NCI-H1694 treated with DMSO at 0.1 percent for 48 hours (cell line): ENCODE measurements around the gene PAQR8.

Experiments used
- DNase-seq: peaks from one replicate; lab custom pipeline; 2025; lab: John Stamatoyannopoulos, UW

The PAQR8 gene

DNA sequence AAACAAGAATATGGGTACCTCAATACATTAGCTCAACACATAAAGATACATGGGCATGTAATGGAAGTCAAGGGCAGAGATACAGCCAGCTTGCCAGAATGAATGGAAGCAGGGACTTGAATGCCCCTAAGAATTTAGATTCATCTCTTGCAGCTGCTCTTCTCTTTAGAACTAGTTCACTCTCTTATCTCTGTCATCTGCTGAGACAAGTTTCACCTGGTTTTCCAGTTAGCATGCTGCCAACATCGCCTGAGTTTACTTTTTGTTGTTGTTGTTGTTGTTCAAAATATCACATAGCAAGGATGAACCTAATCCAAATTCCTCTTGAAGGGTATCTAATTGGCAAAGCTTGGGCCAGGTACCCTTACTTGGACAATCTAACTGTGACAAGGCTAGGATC lies 14.1 kb upstream of the PAQR8 start:
- DNase-seq: no peak

GRCh38 chr6:52351879-52352238 lies 10.1 kb upstream of the PAQR8 start:
- DNase-seq: no peak

- DNase-seq: no peak
Observed at GRCh38 chr6:52352239-52353018, 9.5 kb upstream of the PAQR8 start.

DNA sequence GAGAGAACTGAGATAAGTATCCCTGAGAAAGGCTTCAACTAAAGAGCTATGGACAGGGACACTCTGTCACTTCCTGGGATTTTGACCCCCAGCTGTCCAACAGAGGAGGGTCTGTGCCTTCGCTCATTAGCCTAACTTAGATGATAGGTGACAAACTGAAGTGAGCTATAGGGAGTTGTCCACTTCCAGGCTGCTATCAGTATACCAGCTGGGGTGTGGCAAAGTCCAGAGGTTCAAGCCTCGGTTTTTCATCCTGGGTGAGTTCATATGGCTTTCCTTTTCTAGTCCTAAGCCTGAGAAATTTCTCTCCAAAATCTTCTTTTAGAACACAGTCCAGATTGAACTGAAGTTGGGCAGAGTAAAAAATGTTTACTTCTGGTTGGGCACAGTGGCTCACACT lies 5.9 kb upstream of the PAQR8 start:
- no peak for DNase-seq

DNA sequence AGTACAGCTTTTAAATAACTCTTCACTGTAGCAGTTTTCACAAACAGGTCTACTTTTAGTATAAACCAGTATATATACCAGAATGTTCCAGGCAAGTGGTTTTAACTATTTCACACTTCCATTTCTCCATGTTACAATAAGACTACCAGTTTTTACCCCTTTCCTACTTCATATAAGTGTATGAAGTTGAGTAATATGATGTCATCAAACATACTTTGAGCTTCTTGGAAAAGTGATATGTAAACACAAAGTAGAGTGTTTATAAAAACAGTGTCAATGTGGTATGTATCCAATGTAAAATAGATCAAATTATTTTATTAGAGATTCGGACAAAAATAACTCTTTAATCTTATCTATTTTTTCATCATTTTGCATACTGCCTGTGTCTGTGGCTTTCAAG lies 2.5 kb upstream of the PAQR8 start:
- DNase-seq: no peak

GRCh38 chr6:52360028-52360427 lies 1.9 kb upstream of the PAQR8 start:
- no peak for DNase-seq

- DNase-seq: no peak
Observed at GRCh38 chr6:52360601-52361413, 1.1 kb upstream of the PAQR8 start.

DNA sequence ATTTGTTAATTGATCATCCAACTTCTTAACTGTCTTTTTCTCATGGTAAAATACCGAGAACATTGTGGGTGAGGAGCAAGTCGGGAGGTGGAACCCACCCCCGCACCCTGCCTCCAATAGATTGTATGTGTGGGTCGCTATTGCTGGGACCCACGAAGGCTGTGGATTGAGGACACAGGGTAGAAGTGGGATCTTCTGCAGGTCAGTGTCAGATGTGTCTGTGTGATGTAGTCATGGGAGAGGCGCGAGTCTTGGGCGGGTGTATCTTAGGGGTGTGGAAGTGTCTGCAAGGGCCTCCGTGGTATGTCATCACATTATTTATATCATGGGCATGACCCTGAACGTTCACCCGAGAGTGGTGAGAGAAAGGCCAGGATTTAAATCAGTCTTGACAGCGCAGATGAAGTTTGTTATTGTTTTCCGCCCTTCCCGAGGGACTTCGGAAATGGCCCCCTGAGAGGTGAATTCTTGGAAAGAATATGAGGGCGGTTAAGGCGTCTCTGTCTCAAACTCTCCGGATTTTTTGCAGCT lies 472 bp upstream of the PAQR8 start:
- no peak for DNase-seq

- no peak for DNase-seq
Observed at GRCh38 chr6:52362443-52363227, 684 bp downstream of the PAQR8 start.

DNA sequence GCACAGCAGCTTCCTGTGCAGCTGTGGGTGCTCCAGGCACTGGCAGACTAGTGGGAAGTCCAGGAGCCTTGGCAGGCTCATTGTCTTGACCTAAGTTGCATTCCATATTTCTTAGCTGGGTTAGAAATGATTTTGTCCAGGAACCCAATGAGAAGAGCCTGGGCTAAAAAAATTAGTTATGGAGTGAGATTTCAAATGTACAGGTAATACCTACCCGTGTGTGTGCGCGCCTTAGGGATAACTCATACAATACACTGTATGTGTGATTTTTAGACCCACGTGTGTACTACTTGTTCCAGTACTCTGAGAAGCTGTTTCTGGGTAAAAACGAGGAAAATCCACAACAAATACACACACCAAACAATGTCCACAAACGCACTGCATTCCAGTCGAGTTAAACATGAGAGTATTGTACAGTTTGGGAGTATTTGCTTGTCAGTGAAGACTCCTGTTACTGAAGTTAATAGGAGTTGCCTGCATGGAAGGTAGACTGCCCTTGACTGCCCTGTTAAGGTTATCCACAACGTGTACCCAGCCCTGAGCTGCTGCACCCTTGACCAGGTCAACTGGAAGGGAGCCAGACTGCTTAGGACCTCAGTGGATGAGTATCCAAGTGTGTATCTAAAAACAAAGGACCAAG lies 1.4 kb downstream of the PAQR8 start:
- DNase-seq: no peak

DNA sequence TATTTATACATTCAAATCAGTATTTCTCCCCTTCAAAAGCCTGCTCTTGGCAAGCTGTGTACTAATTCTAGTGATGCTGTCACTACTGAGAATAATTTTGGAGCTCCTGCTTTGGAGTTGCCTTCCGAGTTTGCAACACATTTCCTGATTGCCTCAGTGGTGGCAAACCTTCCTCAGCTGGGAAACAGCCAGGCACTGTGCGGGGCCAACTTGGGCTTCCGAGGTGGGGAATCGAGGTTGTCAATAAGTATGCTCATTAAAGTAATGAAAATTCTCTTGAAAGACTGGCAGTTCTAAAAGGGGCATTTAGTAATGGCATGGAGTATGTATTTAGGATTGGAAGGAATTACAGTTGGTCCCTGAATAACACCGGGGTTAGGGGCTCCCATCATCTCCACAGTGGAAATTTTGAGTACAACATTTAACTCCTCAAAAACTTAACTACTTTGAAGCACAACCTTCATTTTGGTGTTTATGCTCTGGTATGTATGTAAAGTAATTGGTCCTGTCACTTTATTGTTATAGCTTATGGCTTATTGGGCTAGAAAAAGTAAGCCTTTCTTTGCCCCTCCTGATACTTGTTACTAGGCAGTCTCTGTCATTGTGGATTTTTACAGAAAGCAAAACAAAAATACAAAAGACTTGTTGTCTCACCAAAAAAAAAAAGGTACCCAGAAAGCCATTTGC lies 2.7 kb downstream of the PAQR8 start:
- no peak for DNase-seq

DNA sequence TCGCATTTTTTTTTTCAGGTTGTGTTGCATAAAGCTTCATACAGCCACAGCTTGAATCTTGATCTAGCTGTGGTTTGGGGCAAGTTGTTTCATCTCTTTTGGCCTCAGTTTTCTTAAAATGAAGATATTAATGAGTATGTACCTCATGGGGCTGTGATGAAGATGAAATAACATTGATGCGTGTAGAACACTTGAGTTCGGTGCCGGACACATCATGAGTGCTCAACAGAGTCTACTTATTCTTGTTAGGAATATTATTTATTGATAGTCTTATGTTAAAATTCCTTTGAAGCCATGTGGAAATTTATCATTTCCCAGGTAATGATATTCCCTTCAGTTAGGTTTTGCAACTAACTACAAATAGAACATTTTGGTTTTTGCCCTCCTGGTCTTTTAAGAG lies 3.4 kb downstream of the PAQR8 start:
- no peak for DNase-seq

DNA sequence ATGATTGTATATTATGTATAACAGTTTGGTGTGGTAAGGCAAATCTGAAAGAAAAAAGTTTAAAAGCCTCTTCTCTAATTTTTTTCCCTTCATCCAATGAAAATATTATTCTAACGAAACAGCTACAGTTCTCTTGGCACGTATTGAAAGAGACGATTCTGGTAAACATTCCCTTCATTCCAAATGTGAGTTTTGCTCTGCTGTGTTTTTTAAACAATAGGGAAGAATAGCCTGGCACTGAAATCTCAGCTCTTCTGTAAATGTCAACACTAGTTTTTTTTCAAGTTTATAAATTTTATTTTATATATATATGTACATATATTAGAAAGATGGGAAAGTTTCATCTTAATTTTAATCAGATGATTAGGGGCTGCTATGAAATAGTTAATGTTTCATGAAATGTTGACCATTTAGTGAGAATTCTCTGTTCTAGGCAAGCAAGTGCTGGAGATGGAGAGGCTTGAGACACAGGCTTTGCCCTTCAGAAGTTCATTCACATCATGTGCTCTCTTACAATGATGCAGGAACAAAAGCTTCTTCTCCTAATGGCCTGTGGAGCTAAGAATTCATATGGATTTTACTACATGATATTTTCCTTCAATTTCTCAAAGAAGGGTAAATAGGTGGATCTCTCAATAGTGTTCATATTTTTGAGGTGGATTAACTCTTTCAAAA lies 4.1 kb downstream of the PAQR8 start:
- no peak for DNase-seq

- DNase-seq: no peak
Observed at GRCh38 chr6:52368002-52368401, 6.1 kb downstream of the PAQR8 start.

DNA sequence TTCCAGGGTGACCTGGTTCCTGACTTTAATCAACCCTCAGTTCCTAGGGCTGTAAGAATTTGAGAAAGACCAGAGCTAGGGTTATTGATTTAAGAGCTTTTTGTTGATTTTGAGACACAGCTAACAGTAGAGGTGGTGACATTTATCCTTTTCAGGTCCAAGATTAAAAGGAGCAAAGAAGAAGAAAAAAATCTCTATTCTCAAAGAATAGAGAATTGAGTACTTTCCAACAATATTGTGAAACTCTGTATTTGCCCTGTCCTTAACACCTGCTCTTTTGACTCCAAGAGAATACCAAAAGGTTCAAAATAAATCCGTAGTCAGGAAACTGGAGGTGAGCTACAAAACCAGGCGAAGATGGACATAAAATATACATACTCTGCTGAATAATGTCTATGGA lies 7.3 kb downstream of the PAQR8 start:
- no peak for DNase-seq

DNA sequence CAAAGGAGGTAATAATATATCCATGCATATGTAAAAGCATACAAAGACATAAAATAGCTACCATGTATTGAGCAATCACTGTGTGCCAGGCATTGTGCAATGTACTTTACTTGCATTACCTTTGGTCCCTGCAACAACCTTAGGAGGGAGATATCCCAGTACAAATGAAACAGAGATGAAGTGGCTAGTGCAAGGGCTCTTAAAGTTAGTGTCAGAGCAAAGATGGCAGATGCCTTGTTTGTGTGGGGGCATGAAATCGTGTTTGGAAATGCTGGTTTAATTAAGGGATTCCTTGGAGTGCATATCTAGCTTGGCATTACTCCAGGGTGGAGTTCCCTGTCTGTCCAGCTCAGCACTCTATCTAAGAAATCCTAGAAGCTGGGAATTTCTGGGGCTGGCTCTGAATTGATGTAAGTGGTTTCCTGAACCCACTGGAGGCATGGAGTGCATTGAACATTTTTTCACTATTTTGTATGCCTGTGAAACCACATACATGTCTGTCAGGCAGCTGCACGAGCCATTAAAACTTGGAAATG lies 9.8 kb downstream of the PAQR8 start:
- DNase-seq: no peak

- no peak for DNase-seq
Observed at GRCh38 chr6:52373151-52373690, 11.3 kb downstream of the PAQR8 start.

DNA sequence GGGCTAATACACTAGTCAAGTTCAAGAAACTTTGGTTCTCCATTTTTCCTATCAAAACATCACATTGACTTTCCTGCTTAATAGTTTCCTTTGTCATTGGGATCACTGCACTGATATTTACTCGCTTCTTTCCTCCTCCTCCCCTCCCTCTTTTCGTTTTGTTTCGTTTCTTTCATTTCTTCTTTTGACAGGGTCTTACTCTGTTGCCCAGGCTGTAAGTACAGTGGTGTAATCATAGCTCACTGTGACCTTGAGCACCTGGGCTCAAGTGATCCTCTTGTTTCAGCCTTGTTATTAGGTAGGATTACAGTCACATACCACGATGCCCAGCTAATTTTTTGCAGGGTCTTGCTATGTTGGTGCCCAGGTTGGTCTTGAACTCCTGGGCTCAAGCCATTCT lies 12.3 kb downstream of the PAQR8 start:
- no peak for DNase-seq

GRCh38 chr6:52375780-52376556 lies 14.0 kb downstream of the PAQR8 start:
- DNase-seq: no peak

DNA sequence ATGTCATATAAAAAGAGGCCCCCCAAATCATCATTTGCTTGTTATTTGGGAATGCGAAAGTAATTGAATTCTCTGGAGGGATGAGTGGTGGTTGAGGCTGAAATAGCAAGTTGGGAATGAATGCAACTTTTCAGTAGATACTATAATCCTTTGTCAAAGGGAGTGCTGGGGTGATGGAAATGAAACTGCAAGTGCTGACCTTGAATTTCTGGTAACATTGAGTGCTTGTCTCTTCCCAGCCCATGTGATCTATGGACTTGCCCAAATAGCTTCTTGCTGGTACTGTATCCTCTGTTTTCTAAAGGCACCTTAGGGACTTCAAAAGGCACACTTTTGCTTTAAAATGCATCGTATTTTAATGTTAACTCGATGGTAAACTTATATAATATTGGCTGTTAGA lies 14.8 kb downstream of the PAQR8 start:
- DNase-seq: no peak
